Smooth muscle cell (in vitro differentiated cells): ENCODE data around the gene FSIP1. TPM values are rescaled to one million over a fixed set of nuclear protein-coding genes. Genes with fewer than 3 reads are reported as not detected.

Experiments used
- DNase-seq: peaks from one replicate; lab custom pipeline; 2025; ENCODE audit not compliant: unreplicated experiment; lab: John Stamatoyannopoulos, UW
- H2AFZ ChIP-seq: fragments of 200-600 bp; sonication (generic); 2 replicates; pipeline ENCODE4 v1.6.0; 2016; ENCODE audit warnings: antibody characterized with exemption, low read depth, mild to moderate bottlenecking
- H3F3A ChIP-seq: fragments of 200-600 bp; sonication (generic); 2 replicates; pipeline ENCODE4 v1.6.0; 2017; ENCODE audit warnings: antibody characterized with exemption, low read depth
- H3K27ac ChIP-seq: fragments of 200-600 bp; sonication (generic); 2 replicates; pipeline ENCODE4 v1.5.1; 2016; ENCODE audit warnings: low read depth, mild to moderate bottlenecking
- H3K27me3 ChIP-seq: fragments of 200-600 bp; sonication (generic); 2 replicates; pipeline ENCODE4 v1.6.1; 2016; ENCODE audit warnings: low read depth, mild to moderate bottlenecking
- H3K36me3 ChIP-seq: fragments of 200-600 bp; sonication (generic); 2 replicates; pipeline ENCODE4 v1.5.1; 2016; ENCODE audit warnings: low read depth
- H3K4me1 ChIP-seq: fragments of 200-600 bp; sonication (generic); 2 replicates; pipeline ENCODE4 v1.5.1; 2016; ENCODE audit warnings: low read depth
- H3K4me2 ChIP-seq: fragments of 200-600 bp; sonication (generic); 2 replicates; pipeline ENCODE4 v1.6.0; 2016; ENCODE audit warnings: mild to moderate bottlenecking
- H3K4me3 ChIP-seq: fragments of 200-600 bp; sonication (generic); 2 replicates; pipeline ENCODE4 v1.5.1; 2016; ENCODE audit warnings: mild to moderate bottlenecking
- H3K79me2 ChIP-seq: fragments of 200-600 bp; sonication (generic); 2 replicates; pipeline ENCODE4 v1.6.0; 2016; ENCODE audit warnings: low read depth, mild to moderate bottlenecking
- H3K9ac ChIP-seq: fragments of 200-600 bp; sonication (generic); 2 replicates; pipeline ENCODE4 v1.6.0; 2016; ENCODE audit warnings: low read depth
- H3K9me3 ChIP-seq: fragments of 200-600 bp; sonication (generic); replicated peaks from 2 replicates; pipeline ENCODE4 v1.5.1; 2016; ENCODE audit warnings: low read depth
- H4K20me1 ChIP-seq: fragments of 200-600 bp; sonication (generic); 2 replicates; pipeline ENCODE4 v1.6.0; 2016; ENCODE audit warnings: low read depth
- CTCF ChIP-seq: fragments of 200-600 bp; sonication (generic); IDR thresholded peaks from 2 replicates; pipeline ENCODE4 v1.5.1; 2017; ENCODE audit warnings: borderline replicate concordance, mild to moderate bottlenecking, antibody characterized with exemption; ENCODE audit not compliant: insufficient read depth, poor library complexity, severe bottlenecking
- WGBS: methylation state at CpG from one replicate; pipeline ENCODE4 v1.1.7; 2016; ENCODE audit warnings: low lambda C conversion rate; 5-methylcytosine and 5-hydroxymethylcytosine counted together
- polyA plus RNA-seq: library from polyadenylated mRNA; unstranded; fragments of >200 nt; fragmentation: Nextera tagmentation; extraction: Ambion mirVana; gene quantifications from 2 replicates; pipeline ENCODE4 v1.2.1, GENCODE V29; 2016
- total RNA-seq: library from RNA; depleted of rRNA; stranded (reverse); fragments of >200 nt; gene quantifications from 2 replicates; pipeline ENCODE4 v1.2.3, GENCODE V29; 2014

The FSIP1 gene
- total and polyA plus RNA-seq, 2 experiments from 2014 or later = 0.13 to 0.43 TPM

GRCh38 chr15:39591141-39591895 lies 191.3 kb downstream of the FSIP1 start:
- no peak overlapping the region for H3K4me2 ChIP-seq
- peaks cover 4% of the 10 kb centered on the region for H3K4me1 ChIP-seq
- no peaks in the 10 kb centered on the region for H3K9me3 ChIP-seq
- H3K4me3 ChIP-seq = no peak overlapping the region
- H2AFZ ChIP-seq = no peak overlapping the region
- H3K27ac ChIP-seq = peak overlapping the region; percentile 44
- H3K79me2 ChIP-seq = peaks cover 3% of the 10 kb centered on the region
- peaks cover 83% of the 10 kb centered on the region for H3F3A ChIP-seq
- no peak overlapping the region for H3K9ac ChIP-seq
- no peak for DNase-seq
- H3K27me3 ChIP-seq = no peaks in the 10 kb centered on the region
- peaks cover 89% of the 10 kb centered on the region for H3K36me3 ChIP-seq
- H4K20me1 ChIP-seq = peaks cover 100% of the 10 kb centered on the region
- WGBS = 91% methylated on average over 11 of the region's 11 CpGs
- no peak for TF ChIP-seq CTCF

GRCh38 chr15:39589815-39590644 lies 192.6 kb downstream of the FSIP1 start:
- H3K36me3 ChIP-seq = peaks cover 82% of the 10 kb centered on the region
- H3K4me3 ChIP-seq = no peak overlapping the region
- H3K27ac ChIP-seq = peak overlapping the region; percentile 44
- H3K79me2 ChIP-seq = peaks cover 3% of the 10 kb centered on the region
- H4K20me1 ChIP-seq = peaks cover 100% of the 10 kb centered on the region
- H3F3A ChIP-seq = peaks cover 82% of the 10 kb centered on the region
- no peak for DNase-seq
- H3K4me2 ChIP-seq = no peak overlapping the region
- no peaks in the 10 kb centered on the region for H3K27me3 ChIP-seq
- TF ChIP-seq CTCF = no peak
- H3K9ac ChIP-seq = no peak overlapping the region
- no peaks in the 10 kb centered on the region for H3K4me1 ChIP-seq
- no peaks in the 10 kb centered on the region for H3K9me3 ChIP-seq
- WGBS = 97% methylated on average over 13 of the region's 13 CpGs
- no peak overlapping the region for H2AFZ ChIP-seq

- Histone ChIP-seq H3K79me2 (peaks cover 8% of the 10 kb centered on the region), H3K4me3 (no peak overlapping the region), H3K4me1 (no peaks in the 10 kb centered on the region), H3K4me2 (no peak overlapping the region), H3K9ac (no peak overlapping the region), H3F3A (peaks cover 83% of the 10 kb centered on the region), H3K27ac (no peak overlapping the region), H4K20me1 (peaks cover 100% of the 10 kb centered on the region), H3K27me3 (no peaks in the 10 kb centered on the region), H3K36me3 (peaks cover 83% of the 10 kb centered on the region), H2AFZ (no peak overlapping the region), H3K9me3 (no peaks in the 10 kb centered on the region)
- 96% methylated on average over 14 of the region's 14 CpGs for WGBS
- DNase-seq = no peak
- no peak for TF ChIP-seq CTCF
Observed at GRCh38 chr15:39589193-39589814, 193.3 kb downstream of the FSIP1 start.
